IPS DF 6.9 (cell line): ENCODE results near the gene NUBP2.

ENCODE experiments used
- DNase-seq: peaks from one replicate; pipeline ENCODE4 v3.0.0-alpha.2; 2013; ENCODE audit warnings: low read depth, low spot score
- H3K27ac ChIP-seq: one replicate; pipeline ENCODE4 v1.5.1; 2013; ENCODE audit warnings: low read length, control low read depth
- H3K27me3 ChIP-seq: 2 replicates; pipeline ENCODE4 v1.6.1; 2013; ENCODE audit warnings: mild to moderate bottlenecking, low read length; ENCODE audit not compliant: control insufficient read depth, insufficient read depth
- H3K36me3 ChIP-seq: 2 replicates; pipeline ENCODE4 v1.6.1; 2013; ENCODE audit warnings: low read length; ENCODE audit not compliant: control insufficient read depth, insufficient read depth
- H3K4me1 ChIP-seq: 2 replicates; pipeline ENCODE4 v1.6.1; 2013; ENCODE audit warnings: low read length; ENCODE audit not compliant: control insufficient read depth, insufficient read depth
- H3K4me3 ChIP-seq: 2 replicates; pipeline ENCODE4 v1.5.1; 2013; ENCODE audit warnings: mild to moderate bottlenecking, low read length
- H3K9me3 ChIP-seq: 2 replicates; pipeline ENCODE4 v1.6.1; 2013; ENCODE audit warnings: low read length, inconsistent platforms; ENCODE audit not compliant: control insufficient read depth, insufficient read depth
- WGBS: extraction: QIAGEN DNeasy Blood & Tissue Kit; methylation state at CpG from one replicate; pipeline ENCODE4 v1.1.7; 2013; ENCODE audit warnings: mixed read lengths, missing lambda C conversion rate; ENCODE audit not compliant: insufficient read length, insufficient coverage; 5-methylcytosine and 5-hydroxymethylcytosine counted together

The NUBP2 gene

GRCh38 chr16:1778200-1779179 lies 4.3 kb upstream of the NUBP2 start:
- H3K36me3 ChIP-seq: peaks cover 27% of the 10 kb centered on the region
- H3K4me1 ChIP-seq: peaks cover 2% of the 10 kb centered on the region; the same call in 1 of the 2 replicates
- no CpG with 5 or more reads among the region's 34 CpGs for WGBS
- DNase-seq: no peak
- no peaks in the 10 kb centered on the region for H3K27me3 ChIP-seq
- no peak overlapping the region for H3K4me3 ChIP-seq
- no peak overlapping the region for H3K27ac ChIP-seq
- H3K9me3 ChIP-seq: no peaks in the 10 kb centered on the region

- Histone ChIP-seq H3K27me3 (no peaks in the 10 kb centered on the region), H3K4me1 (no peaks in the 10 kb centered on the region; the same call in 1 of the 2 replicates), H3K9me3 (no peaks in the 10 kb centered on the region), H3K36me3 (peaks cover 27% of the 10 kb centered on the region), H3K27ac (no peak overlapping the region), H3K4me3 (no peak overlapping the region)
- no peak for DNase-seq
- WGBS: no CpG with 5 or more reads among the region's 8 CpGs
Observed at GRCh38 chr16:1779234-1779701, 3.5 kb upstream of the NUBP2 start.

GRCh38 chr16:1779741-1780676 lies 2.8 kb upstream of the NUBP2 start:
- Histone ChIP-seq H3K27me3 (no peaks in the 10 kb centered on the region), H3K36me3 (peaks cover 26% of the 10 kb centered on the region), H3K27ac (no peak overlapping the region), H3K4me1 (no peaks in the 10 kb centered on the region), H3K9me3 (no peaks in the 10 kb centered on the region), H3K4me3 (no peak overlapping the region)
- WGBS: no CpG with 5 or more reads among the region's 27 CpGs
- DNase-seq: no peak

GRCh38 chr16:1780677-1781072 lies 2.1 kb upstream of the NUBP2 start:
- Histone ChIP-seq H3K36me3 (peaks cover 23% of the 10 kb centered on the region), H3K4me1 (no peaks in the 10 kb centered on the region), H3K27ac (no peak overlapping the region), H3K27me3 (no peaks in the 10 kb centered on the region), H3K9me3 (no peaks in the 10 kb centered on the region), H3K4me3 (no peak overlapping the region)
- WGBS: no CpG with 5 or more reads among the region's 6 CpGs
- DNase-seq: no peak

- DNase-seq: no peak
- no CpG with 5 or more reads among the region's 20 CpGs for WGBS
- Histone ChIP-seq H3K4me3 (peak overlapping the region; percentile 92; the same call in 1 of the 2 replicates), H3K9me3 (no peaks in the 10 kb centered on the region), H3K36me3 (peaks cover 20% of the 10 kb centered on the region), H3K4me1 (no peaks in the 10 kb centered on the region), H3K27ac (no peak overlapping the region), H3K27me3 (no peaks in the 10 kb centered on the region)
Observed at GRCh38 chr16:1781254-1781653, 1.5 kb upstream of the NUBP2 start.

GRCh38 chr16:1781758-1782407 lies 877 bp upstream of the NUBP2 start:
- Histone ChIP-seq H3K4me3 (peak overlapping the region; percentile 92), H3K9me3 (no peaks in the 10 kb centered on the region), H3K27me3 (no peaks in the 10 kb centered on the region), H3K4me1 (no peaks in the 10 kb centered on the region), H3K36me3 (peaks cover 26% of the 10 kb centered on the region), H3K27ac (no peak overlapping the region)
- no peak for DNase-seq
- WGBS: no CpG with 5 or more reads among the region's 70 CpGs

- Histone ChIP-seq H3K9me3 (no peaks in the 10 kb centered on the region), H3K36me3 (peaks cover 28% of the 10 kb centered on the region), H3K27ac (no peak overlapping the region), H3K4me3 (no peak overlapping the region), H3K27me3 (no peaks in the 10 kb centered on the region), H3K4me1 (no peaks in the 10 kb centered on the region)
- WGBS: no CpG with 5 or more reads among the region's 26 CpGs
- no peak for DNase-seq
Observed at GRCh38 chr16:1784977-1785845, 2.5 kb downstream of the NUBP2 start.

- H3K9me3 ChIP-seq: no peaks in the 10 kb centered on the region
- WGBS: no CpG with 5 or more reads among the region's 14 CpGs
- peaks cover 31% of the 10 kb centered on the region for H3K36me3 ChIP-seq
- no peaks in the 10 kb centered on the region for H3K4me1 ChIP-seq
- H3K27me3 ChIP-seq: no peaks in the 10 kb centered on the region
- H3K27ac ChIP-seq: no peak overlapping the region
- no peak overlapping the region for H3K4me3 ChIP-seq
- DNase-seq: no peak
Observed at GRCh38 chr16:1785846-1786170, 3.0 kb downstream of the NUBP2 start.

- H3K9me3 ChIP-seq: no peaks in the 10 kb centered on the region
- H3K36me3 ChIP-seq: peaks cover 31% of the 10 kb centered on the region
- H3K27me3 ChIP-seq: no peaks in the 10 kb centered on the region
- H3K4me3 ChIP-seq: no peak overlapping the region
- H3K27ac ChIP-seq: no peak overlapping the region
- DNase-seq: no peak
- no peaks in the 10 kb centered on the region for H3K4me1 ChIP-seq
- no CpG with 5 or more reads among the region's 51 CpGs for whole genome bisulfite sequencing
Observed at GRCh38 chr16:1786242-1787055, 3.7 kb downstream of the NUBP2 start.
